CD4-positive, alpha-beta T cell treated with Interleukin-4 for 1 hour (primary cell): ENCODE measurements around the gene ARHGAP19.

ENCODE experiments used
- DNase-seq, 2 donors: peaks; one replicate each; pipeline ENCODE4 v3.0.0-alpha.2; 2020 to 2022

The ARHGAP19 gene

DNA sequence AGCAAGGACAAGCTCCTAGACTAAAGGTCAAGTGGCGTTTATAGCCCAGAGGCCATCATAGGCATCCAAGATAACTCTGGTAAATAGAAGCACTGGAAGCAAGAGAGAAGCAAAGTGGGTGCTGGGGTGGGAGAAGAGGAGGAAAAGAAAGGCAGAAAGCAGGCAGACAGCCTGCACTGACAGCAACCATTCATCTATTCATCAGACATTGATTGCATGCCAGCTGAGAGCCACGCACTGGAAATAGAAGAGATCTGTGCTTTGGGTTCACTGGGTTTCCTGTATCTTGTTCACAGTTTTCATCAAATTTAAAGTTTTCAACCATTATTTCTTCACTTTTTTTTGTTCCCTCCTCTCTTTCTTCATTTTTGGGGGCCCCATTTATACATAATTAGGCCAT lies 102.0 kb downstream of the ARHGAP19 start:
- DNase-seq: no peak

GRCh38 chr10:97188261-97188711 lies 104.2 kb downstream of the ARHGAP19 start:
- DNase-seq: no peak

GRCh38 chr10:97186911-97187310 lies 105.5 kb downstream of the ARHGAP19 start:
- DNase-seq: no peak

DNA sequence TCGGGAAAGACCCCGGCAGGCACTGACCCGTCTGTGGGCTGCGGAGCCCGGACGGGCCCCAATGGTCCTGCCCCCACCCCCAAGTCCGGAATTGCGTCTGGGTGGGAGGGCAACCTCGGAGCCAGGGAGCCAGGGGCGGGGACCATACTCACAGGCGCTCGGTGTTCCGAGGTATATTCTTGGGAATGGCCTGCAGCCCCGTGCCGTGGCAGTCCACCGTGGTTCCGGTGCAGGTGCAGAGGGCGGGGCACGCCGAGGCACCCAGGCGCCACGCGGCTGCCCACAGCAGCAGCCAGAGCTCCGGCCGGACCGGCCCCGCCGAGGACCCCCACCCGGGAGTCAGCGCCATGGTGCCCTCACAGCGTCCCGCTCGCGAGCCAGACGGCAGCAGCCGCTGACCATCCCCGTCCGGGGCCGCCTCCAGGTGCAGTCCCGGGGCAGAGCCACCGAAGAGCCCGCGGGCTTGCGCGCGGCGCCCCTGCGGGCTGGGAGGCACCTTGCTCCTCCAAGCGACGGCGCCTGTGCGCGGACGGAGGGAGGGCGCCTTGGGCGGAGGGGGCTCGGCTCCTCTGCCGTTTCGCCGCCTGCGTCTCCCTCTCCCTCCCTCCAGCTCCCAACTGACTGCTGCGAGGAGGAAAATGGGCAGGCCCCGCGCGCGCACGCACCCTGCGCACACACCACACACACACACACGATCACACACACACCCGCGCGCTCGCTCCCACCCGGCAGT lies 106.9 kb downstream of the ARHGAP19 start, which contains the start of gene SLIT1:
SLIT1 (minus strand) TSS at position 634 of the 733 bp plus-strand sequence; CDS start at position 349, 285 bp downstream.
- DNase-seq: no peak

- no peak for DNase-seq
These were observed 107.5 kb downstream of the ARHGAP19 start for GRCh38 chr10:97184971-97185325.

DNA sequence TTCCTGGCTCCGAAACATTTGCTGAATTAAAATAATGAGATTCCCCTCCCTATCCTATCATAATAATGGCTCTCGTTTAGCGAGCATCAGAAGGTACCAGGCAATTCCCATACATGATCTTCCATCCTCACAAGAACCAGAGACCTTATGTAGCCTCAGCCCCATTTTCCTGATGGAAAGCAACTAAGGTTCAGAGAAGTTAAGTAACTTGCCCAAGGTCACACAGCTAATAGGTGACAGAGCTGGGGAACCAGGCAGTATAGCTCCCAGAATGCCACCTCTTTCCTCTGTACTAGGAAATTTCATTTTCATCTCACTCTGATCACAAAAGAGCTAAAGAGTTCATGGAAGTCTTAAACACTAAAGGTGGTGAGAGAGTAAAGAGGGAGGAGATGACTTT lies 109.1 kb downstream of the ARHGAP19 start:
- no peak for DNase-seq

DNA sequence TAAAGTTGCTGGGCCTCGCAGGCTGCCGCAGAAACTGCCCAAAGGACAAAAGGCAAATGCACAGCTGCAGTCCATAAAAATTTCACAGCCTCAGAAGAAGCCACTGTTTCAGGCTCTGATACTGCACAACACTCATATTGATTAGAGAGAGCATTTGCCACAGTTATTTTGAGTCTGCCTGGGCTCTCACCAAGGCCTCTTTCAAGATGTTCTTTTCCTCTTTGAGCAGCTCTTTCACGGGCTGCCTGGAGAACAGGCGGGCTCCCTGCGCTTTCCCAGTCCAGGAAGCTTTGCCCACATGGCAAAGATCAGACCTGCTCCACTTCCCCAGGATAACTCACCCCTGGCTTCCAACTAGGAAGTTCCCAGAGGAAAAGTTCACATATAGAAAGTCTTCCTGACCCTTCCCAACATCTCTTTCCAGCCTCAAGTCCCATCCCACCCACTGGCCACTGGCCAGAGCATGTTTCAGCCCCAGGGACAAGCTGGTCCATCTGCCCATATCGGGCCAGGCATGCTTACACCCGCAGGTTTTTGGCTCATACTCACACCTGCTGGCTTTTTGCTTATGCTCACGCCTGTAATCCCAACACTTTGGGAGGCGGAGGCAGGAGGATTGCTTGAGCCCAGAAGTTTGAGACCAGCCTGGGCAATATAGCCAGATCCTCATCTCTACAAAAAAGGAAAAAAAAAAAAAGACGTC lies 110.0 kb downstream of the ARHGAP19 start:
- no peak for DNase-seq

DNA sequence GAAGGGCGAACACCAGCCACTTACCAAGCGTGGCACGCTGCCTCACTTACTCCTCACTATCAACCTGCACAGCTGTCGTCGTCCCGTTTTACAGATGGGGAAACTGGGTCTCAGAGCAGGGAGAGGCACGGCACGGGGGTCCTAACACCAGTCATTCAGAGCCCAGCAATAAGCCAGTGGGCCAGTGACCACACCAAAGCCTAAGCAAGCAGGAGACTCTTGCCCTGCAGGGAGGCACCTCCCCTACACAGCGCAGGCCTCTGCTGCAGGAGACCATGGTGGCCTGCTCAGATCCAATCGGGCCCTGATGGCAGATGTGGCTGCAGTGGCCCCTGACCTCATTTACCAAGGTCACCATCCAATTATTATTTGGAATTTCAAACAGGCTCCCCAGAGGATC lies 111.5 kb downstream of the ARHGAP19 start:
- no peak for DNase-seq

- DNase-seq: no peak
These were observed 112.1 kb downstream of the ARHGAP19 start for GRCh38 chr10:97180363-97180755.

- DNase-seq: no peak
These were observed 112.6 kb downstream of the ARHGAP19 start for GRCh38 chr10:97179731-97180362.

- no peak for DNase-seq
These were observed 113.1 kb downstream of the ARHGAP19 start for GRCh38 chr10:97179311-97179710.

GRCh38 chr10:97178074-97178473 lies 114.4 kb downstream of the ARHGAP19 start:
- DNase-seq: no peak

- DNase-seq: no peak
These were observed 116.2 kb downstream of the ARHGAP19 start for GRCh38 chr10:97176226-97176625.

DNA sequence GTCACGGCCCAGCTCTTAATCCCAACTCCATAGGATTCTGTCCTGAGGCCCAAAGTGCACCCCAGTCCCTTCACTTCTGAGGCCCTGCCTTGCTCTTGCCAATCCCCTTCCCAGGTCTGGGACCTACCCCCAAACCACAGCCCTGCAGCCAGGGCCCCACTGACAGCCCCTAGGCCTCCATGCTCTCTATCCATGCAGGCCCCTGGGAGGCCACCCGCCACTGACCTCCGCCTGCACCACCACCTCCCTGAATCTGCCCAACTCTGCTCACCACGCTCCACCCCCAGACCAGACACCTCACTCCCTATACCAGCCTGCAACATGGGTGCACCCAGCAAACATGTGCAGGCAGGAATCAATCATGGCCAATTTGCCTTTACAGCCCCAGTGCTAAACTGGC lies 116.9 kb downstream of the ARHGAP19 start:
- no peak for DNase-seq

DNA sequence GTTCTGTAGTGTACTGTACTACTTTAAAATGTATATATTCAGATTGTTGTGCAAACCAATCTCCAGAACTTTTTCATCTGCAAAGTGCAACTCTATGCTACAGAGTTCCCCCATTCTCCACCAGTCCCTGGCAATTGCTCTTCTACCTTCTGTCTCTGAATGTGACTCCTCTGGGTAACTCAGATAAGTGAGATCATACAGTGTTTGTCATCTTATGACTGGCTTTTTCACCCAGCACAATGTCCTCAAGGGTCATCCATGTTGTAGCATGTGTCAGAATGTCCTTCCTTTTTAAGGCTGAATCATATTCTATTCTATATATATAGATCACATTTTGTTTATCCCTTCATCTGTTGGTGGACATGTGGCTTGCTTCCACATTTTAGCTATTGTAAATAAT lies 117.5 kb downstream of the ARHGAP19 start:
- DNase-seq: no peak

DNA sequence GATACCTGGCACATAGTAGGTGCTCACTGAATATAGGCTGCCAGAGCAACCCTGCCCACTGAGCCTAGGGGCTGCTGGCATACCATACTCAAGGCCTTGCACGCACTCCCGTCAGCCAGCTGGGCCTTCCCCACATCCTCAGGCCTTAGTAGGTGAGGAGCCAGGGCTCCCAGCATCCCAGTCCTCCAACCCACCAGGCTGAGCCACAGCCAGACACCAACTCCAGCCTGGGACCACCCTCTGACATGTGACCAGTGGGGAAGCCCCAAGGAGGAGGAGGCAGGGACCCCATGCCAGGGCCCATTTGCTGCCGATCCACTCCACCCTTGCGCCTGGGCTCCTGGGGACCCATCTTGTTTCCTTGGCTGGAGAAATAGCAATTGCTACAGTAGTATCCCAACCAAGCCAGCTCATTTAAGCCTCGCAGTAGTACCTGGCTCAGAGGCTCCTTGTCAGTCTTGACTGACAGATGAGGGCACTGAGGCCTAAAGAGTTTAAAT lies 118.1 kb downstream of the ARHGAP19 start:
- no peak for DNase-seq

- no peak for DNase-seq
These were observed 119.4 kb downstream of the ARHGAP19 start for GRCh38 chr10:97173036-97173435.
